AML-193 (cell line): ENCODE results near the gene FA2H.
"Not testable (repeated sequence)": the region's sequence is repeated elsewhere in the genome, so short reads cannot be mapped to it uniquely, and the experiment has no call there.

Experiments used
- DNase-seq, 2 experiments: peaks; one replicate each; lab custom pipeline; 2025; lab: John Stamatoyannopoulos, UW

Gene FA2H

GRCh38 chr16:74724820-74725549 lies 49.6 kb downstream of the FA2H start:
- no peak for DNase-seq

- no peak for DNase-seq
Measured at GRCh38 chr16:74723256-74723655, 51.4 kb downstream of the FA2H start.

GRCh38 chr16:74722156-74722555 lies 52.5 kb downstream of the FA2H start:
- DNase-seq, result not testable (repeated sequence)

GRCh38 chr16:74721716-74722115 lies 52.9 kb downstream of the FA2H start:
- no peak for DNase-seq

GRCh38 chr16:74720579-74720978 lies 54.0 kb downstream of the FA2H start:
- DNase-seq, result no peak

- DNase-seq, result no peak
Measured at GRCh38 chr16:74718741-74719610, 55.6 kb downstream of the FA2H start.

GRCh38 chr16:74718140-74718539 lies 56.5 kb downstream of the FA2H start:
- DNase-seq, result no peak

- DNase-seq, result no peak
Measured at GRCh38 chr16:74717367-74717766, 57.3 kb downstream of the FA2H start.

GRCh38 chr16:74716355-74716754 lies 58.3 kb downstream of the FA2H start:
- no peak for DNase-seq

- DNase-seq, result no peak
Measured at GRCh38 chr16:74713876-74714275, 60.7 kb downstream of the FA2H start.

GRCh38 chr16:74713325-74713724 lies 61.3 kb downstream of the FA2H start:
- no peak for DNase-seq

- no peak for DNase-seq
Measured at GRCh38 chr16:74711938-74712337, 62.7 kb downstream of the FA2H start.

- no peak for DNase-seq
Measured at GRCh38 chr16:74710401-74710800, 64.2 kb downstream of the FA2H start.

GRCh38 chr16:74709441-74709877 lies 65.2 kb downstream of the FA2H start:
- DNase-seq, result peak; percentile 85 to 90

GRCh38 chr16:74700438-74701225 lies 74.0 kb downstream of the FA2H start, which contains the start of gene MLKL:
Gene MLKL, minus strand, starts transcription at chr16:74700862. Its CDS starts 5,105 bp downstream, at chr16:74695757.
- peak; percentile 80 to 96 for DNase-seq

GRCh38 chr16:74700116-74700437 lies 74.5 kb downstream of the FA2H start:
- DNase-seq, result peak in 1 of 2 experiments; percentile 11

- DNase-seq, result no peak
Measured at GRCh38 chr16:74699666-74700065, 75.0 kb downstream of the FA2H start.

- DNase-seq, result no peak
Measured at GRCh38 chr16:74698222-74698621, 76.4 kb downstream of the FA2H start.

- DNase-seq, result peak; percentile 50 to 55
Measured at GRCh38 chr16:74695450-74696422, 78.9 kb downstream of the FA2H start.

- no peak for DNase-seq
Measured at GRCh38 chr16:74691093-74691855, 83.3 kb downstream of the FA2H start.
